ENCODE data around the gene DGKE. TPM values are rescaled to one million over a fixed set of nuclear protein-coding genes. Genes with fewer than 3 reads are reported as not detected.

DGKE gene
- total RNA-seq, 4 donors from 2014 or later = 14.4 to 31.2 (median 23.1) TPM

GRCh38 chr17:56842577-56842976, 8.6 kb downstream of the DGKE start:
- Histone ChIP-seq H3K4me1 (no peaks in the 10 kb centered on the region), H3K36me3 (no peaks in the 10 kb centered on the region), H3K4me3 (no peak overlapping the region), H3K27me3 (no peaks in the 10 kb centered on the region), H3K9me3 (no peaks in the 10 kb centered on the region), H3K27ac (peak overlapping the region in 1 of 2 donors; percentile 6)
- TF ChIP-seq, protein P1, sequence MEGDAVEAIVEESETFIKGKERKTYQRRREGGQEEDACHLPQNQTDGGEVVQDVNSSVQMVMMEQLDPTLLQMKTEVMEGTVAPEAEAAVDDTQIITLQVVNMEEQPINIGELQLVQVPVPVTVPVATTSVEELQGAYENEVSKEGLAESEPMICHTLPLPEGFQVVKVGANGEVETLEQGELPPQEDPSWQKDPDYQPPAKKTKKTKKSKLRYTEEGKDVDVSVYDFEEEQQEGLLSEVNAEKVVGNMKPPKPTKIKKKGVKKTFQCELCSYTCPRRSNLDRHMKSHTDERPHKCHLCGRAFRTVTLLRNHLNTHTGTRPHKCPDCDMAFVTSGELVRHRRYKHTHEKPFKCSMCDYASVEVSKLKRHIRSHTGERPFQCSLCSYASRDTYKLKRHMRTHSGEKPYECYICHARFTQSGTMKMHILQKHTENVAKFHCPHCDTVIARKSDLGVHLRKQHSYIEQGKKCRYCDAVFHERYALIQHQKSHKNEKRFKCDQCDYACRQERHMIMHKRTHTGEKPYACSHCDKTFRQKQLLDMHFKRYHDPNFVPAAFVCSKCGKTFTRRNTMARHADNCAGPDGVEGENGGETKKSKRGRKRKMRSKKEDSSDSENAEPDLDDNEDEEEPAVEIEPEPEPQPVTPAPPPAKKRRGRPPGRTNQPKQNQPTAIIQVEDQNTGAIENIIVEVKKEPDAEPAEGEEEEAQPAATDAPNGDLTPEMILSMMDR (IDR thresholded peaks at IDR 0.05) = no peak
- intact Hi-C loops (cut with DNase I; ENCODE audit: low total_unique reads) = no loop called here
- no peak for DNase-seq

GRCh38 chr17:56845934-56846333, 12.0 kb downstream of the DGKE start:
- no peaks in the 10 kb centered on the region for H3K9me3 ChIP-seq
- no peak overlapping the region for H3K27ac ChIP-seq
- H3K27me3 ChIP-seq = no peaks in the 10 kb centered on the region
- no peaks in the 10 kb centered on the region for H3K36me3 ChIP-seq
- H3K4me3 ChIP-seq = no peak overlapping the region
- intact Hi-C loops (cut with DNase I; ENCODE audit: low total_unique reads) = no loop called here
- H3K4me1 ChIP-seq = no peaks in the 10 kb centered on the region
- TF ChIP-seq POLR2A (IDR thresholded peaks at IDR 0.05) = no peak
- TF ChIP-seq, protein P1 (IDR thresholded peaks at IDR 0.05) = no peak
- no peak for DNase-seq

DNA sequence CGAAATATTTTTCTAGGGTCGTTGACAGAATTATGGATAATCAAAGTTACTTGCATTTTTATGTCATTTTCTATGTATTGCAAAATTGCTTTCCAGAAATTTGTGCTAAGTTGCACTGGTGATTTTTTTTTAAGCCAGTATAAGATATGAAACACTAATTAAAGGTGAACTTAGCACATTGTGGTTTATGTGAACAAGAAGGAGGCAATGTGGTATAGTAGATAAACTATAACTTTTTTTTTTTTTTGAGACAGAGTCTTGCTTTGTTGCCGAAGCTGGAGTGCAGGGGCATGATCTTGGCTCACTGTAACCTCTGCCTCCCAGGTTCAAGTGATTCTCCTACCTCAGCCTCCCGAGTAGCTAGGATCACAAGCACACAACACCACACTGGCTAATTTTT, 13.2 kb downstream of the DGKE start:
- Histone ChIP-seq H3K27ac (no peak overlapping the region), H3K4me3 (no peak overlapping the region), H3K27me3 (no peaks in the 10 kb centered on the region), H3K9me3 (no peaks in the 10 kb centered on the region), H3K36me3 (no peaks in the 10 kb centered on the region), H3K4me1 (no peaks in the 10 kb centered on the region)
- TF ChIP-seq, protein P1 (IDR thresholded peaks at IDR 0.05) = no peak
- TF ChIP-seq POLR2A (IDR thresholded peaks at IDR 0.05) = no peak
- intact Hi-C loops (cut with DNase I; ENCODE audit: low total_unique reads) = no loop called here
- no peak for DNase-seq

DNA sequence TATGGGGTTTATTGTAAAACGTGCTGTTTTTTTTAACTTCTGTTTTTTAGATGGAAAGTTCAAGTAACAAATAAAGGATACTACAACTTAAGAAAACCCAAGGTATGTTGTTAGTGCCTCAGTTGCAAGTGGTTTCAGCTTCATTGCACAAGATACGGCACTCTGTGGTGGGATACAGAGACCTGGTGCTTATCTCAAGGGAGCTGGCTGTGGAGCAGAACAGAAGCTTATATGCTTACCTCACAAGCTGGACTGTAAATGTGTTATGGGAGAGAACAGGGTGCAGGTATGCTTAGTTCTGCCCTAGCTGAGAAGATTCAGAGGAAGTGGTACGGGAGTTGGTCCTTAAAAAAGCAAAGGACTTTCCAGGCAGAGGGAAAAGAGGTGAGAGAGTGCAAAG, 15.2 kb downstream of the DGKE start:
- Histone ChIP-seq H3K4me3 (no peak overlapping the region), H3K9me3 (no peaks in the 10 kb centered on the region), H3K36me3 (no peaks in the 10 kb centered on the region), H3K4me1 (no peaks in the 10 kb centered on the region), H3K27ac (no peak overlapping the region), H3K27me3 (no peaks in the 10 kb centered on the region)
- intact Hi-C loops (cut with DNase I; ENCODE audit: low total_unique reads) = no loop called here
- no peak for TF ChIP-seq POLR2A (IDR thresholded peaks at IDR 0.05)
- TF ChIP-seq, protein P1 (IDR thresholded peaks at IDR 0.05) = no peak
- no peak for DNase-seq

DNA sequence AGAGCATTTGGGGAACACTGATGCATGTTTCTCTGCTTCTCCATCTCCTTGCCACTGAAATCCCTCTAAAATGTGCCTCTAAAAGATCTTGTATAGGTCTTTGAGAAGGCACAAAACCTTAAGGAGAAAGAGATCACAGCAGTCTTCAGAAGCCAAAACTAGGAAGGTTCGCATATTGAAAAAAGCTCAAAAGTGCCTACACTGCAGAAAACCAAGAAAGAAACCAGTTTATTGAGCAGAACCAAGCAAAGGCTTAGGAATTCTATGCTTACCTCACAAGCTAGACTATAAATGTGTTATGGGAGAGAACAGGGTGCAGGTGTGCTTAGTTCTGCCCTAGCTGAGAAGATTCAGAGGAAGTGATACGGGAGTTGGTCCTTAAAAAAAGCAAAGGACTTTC, 16.6 kb downstream of the DGKE start:
- intact Hi-C loops (cut with DNase I; ENCODE audit: low total_unique reads) = no loop called here
- Histone ChIP-seq H3K4me1 (no peaks in the 10 kb centered on the region), H3K27ac (no peak overlapping the region), H3K4me3 (no peak overlapping the region), H3K36me3 (no peaks in the 10 kb centered on the region), H3K27me3 (no peaks in the 10 kb centered on the region), H3K9me3 (no peaks in the 10 kb centered on the region)
- no peak for TF ChIP-seq POLR2A (IDR thresholded peaks at IDR 0.05)
- TF ChIP-seq, protein P1 (IDR thresholded peaks at IDR 0.05) = no peak
- no peak for DNase-seq
